Measurements from ENCODE around the gene CCDC127.
"Not testable (repeated sequence)": the region's sequence is repeated elsewhere in the genome, so short reads cannot be mapped to it uniquely, and the experiment has no call there.

The CCDC127 gene

GRCh38 chr5:231661-232060, 13.7 kb upstream of the CCDC127 start:
- no peak for DNase-seq

- no peak for DNase-seq
Measured at GRCh38 chr5:230711-231110, 12.8 kb upstream of the CCDC127 start.

DNA sequence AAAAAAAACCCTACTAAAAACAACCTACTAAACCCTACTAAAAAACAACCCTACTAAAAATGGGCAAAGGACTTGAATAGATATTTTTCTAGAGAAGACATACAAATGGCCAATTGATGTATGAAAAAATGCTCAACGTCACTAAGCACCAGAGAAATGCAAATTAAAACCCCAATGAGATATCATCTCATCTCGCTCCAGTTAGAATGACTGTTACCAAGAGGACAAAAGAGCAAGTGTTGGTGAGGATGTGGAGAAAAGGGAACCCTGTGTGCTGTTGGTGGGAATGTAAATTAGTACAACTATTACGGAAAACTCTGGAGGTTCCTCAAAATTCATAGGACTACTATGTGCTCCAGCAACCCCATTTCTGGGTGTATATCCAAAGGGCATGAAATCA, 10.9 kb upstream of the CCDC127 start:
- no peak for DNase-seq

GRCh38 chr5:227375-227774, 9.4 kb upstream of the CCDC127 start:
- not testable (repeated sequence) for DNase-seq

DNA sequence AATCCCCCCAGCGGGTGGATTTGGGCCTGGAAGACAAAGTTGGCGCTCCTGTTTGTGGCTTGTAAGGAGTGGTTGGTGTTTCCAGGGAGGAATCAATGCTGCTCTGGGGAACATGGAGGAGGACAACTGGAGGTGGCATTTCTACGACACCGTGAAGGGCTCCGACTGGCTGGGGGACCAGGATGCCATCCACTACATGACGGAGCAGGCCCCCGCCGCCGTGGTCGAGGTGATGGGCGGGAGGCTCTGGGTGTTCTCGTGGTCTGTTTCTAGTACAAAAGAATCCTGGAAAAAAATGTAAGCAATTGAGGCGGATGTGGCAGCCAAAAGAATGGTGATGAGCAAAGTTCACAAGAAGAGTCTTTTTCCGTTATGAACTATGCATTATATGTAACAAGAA, 7.4 kb upstream of the CCDC127 start:
- DNase-seq: no peak

DNA sequence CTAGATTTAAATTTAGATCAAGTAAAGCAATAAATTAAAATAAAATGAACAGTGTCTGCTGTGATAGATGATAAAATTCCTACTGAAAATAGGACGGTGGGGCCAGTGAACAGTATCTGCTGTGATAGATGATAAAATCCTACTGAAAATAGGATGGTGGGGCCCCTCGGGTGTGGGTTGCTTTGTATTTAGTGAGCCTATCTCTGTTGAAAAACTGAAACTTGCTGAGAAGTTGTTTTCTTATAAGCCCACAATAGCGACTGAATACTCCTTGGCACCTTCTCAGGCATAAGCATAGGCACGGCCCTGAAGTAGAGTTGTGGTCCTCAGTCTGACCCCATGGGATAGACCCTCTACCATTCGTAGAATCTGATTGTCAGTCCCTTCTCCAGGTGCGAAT, 5.8 kb upstream of the CCDC127 start:
- DNase-seq: no peak

- DNase-seq: not testable (repeated sequence)
Measured at GRCh38 chr5:222951-223715, 5.2 kb upstream of the CCDC127 start.

DNA sequence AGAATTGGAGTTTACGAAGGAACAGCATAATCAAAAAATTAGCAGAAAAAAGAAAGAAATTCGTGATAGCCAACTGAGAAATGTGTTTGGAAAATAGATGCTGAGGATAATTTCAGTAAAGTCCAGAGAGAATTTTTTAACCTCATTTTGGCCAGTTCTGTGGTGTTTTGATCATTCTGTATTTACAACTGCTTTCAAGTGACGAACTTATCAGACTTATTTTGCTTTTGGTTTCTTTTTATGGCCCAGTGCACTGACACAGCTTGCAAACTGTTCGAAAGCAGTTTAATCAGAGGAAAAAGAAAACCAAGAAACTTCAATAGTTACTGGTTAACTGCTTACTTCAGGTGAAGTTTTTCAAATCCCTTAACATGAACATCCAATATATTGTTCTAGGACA, 2.0 kb upstream of the CCDC127 start:
- no peak for DNase-seq

GRCh38 chr5:219460-219863, 1.5 kb upstream of the CCDC127 start:
- peak; percentile 9 for DNase-seq

DNA sequence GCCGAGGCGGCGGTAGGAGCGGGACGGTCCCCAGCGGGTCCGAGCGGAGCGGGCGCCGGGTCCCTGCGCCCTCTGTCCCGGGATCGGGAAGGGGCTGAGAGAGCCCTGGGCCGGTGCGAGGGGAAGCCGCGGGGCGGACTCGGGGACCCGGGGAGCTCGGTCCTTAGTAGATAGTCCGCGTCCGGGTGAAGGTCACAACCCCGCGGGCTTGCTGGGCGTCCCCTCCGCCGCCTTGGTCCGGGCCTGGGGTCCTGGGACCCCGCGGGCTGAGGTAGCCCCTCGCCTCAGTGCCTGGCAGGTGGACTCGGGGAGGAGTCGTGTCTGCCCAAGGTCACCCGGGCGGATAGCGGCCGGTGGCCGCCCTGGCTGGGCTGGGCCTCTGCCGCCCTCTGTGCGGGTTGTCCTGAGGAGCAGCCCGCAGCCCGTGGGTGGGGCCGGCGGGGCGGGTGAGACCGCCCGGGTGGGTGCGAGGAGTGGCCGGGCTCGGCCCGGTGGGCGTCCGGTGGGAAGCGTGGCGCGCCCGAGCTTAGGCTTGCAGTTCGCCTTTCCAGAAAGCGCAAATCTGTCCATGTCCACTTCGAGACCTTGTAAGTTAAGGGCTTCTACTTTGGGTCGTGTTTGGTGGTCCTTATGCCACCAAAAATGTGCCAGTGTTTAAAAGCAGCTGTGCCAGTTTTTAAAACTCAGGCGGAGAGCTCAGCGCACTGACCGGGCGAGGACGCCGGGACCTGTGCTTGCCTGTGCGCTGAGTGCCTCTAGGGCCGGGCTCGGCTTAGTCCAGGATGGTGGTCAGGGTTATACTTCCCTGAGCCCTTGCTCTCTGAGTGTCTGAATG, 721 bp upstream of the CCDC127 start:
- no peak for DNase-seq

- DNase-seq: not testable (repeated sequence)
Measured at GRCh38 chr5:216076-216475, 1.9 kb downstream of the CCDC127 start.

- not testable (repeated sequence) for DNase-seq
Measured at GRCh38 chr5:215256-215655, 2.7 kb downstream of the CCDC127 start.

- DNase-seq: no peak
Measured at GRCh38 chr5:213803-214395, 4.1 kb downstream of the CCDC127 start.

- DNase-seq: no peak
Measured at GRCh38 chr5:208449-209114, 9.4 kb downstream of the CCDC127 start.

- no peak for DNase-seq
Measured at GRCh38 chr5:207599-207998, 10.4 kb downstream of the CCDC127 start.

GRCh38 chr5:206927-207536, 10.9 kb downstream of the CCDC127 start:
- no peak for DNase-seq

DNA sequence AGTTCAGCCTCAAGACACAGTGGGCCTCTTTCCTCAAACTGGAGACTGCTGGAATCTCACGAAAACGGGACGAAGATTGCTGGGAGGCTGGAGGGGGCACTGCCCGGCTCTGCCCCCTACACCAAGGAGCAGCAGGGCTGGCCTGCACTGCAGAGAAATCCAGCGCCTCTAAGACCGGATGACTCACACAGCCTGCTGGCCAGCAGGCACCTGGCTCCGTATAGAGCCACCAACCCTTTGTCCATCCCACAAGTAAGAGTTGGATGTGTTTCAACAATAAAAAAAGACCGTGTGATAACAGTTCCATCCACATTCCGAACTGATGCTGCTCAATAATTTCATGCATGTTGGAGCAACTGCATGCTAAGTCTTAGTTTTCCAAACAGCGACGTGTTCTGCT, 11.5 kb downstream of the CCDC127 start:
- DNase-seq: no peak

- DNase-seq: no peak
Measured at GRCh38 chr5:204966-205670, 12.8 kb downstream of the CCDC127 start.

DNA sequence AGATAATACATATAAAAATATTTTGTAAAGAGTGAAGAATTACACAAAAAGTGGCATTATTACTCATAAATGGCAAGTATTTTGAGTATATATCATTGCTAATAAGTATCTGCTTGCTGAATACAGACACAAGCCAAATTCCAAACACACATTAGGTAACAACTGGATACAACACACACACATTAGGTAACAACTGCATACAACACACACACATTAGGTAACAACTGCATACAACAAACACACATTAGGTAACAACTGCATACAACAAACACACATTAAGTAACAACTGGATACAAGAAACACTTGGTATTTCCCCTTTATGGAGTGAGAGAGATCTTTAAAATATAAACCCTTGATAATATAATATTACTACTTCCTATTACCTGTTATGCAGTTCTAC, 13.5 kb downstream of the CCDC127 start:
- DNase-seq: no peak

DNA sequence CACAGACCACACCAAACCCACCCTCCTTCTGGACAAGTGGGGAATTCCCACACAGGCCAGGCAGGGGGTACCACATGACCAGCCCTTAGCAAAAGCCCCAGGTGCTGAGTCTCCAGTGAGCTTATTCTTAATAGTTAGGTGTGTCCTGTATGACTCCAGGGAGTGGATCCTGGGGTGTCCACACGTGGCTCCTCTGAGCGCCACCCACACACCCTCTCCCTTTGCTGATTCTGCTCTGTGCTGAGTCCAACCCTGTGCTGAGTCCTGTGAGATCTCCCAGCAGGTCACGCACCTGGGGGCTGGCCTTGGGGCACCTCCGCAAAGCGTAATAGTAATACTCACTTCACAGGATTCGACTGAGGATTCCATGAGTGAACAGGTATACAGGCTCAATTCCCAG, 14.0 kb downstream of the CCDC127 start:
- DNase-seq: no peak

DNA sequence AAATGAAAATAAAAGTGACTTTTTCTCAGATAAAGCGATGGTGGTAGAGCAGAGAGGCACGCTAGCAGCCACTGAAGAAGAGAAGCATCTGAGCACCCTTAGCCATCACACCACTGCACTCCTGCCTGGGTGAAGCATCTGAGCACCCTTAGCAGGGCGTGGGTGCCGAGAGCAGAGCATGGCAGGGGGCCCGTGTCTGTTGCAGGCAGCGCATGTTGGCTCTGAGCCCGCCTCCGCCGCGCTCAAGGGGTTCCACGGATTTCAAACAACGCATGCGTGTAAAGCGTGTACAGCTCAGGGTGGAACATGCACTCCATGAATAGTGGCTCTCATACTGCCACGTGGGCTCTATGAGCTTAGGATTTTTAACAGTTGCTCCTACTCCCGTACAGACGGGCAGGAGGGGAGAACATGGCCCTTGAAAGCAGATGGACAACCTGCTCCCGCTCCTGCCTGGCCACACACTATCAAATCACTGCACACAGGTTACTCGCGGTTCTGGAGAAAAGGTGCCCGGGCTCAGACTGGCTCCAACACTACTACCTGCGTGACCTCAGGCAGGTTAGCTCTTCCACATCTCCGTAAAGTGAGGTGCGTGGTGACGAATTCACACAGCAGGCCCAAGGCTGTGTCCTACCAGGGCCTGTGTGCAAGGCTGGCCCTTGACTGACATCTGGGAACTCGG, 14.6 kb downstream of the CCDC127 start:
- no peak for DNase-seq

GRCh38 chr5:201672-202071, 16.3 kb downstream of the CCDC127 start:
- DNase-seq: no peak
